BLaER1 treated with 17β-estradiol and CSF1 and Interleukin-3, amounts not matched to agents 10 nM and 100 nM (cell line): ENCODE data around the gene WNT11.

ENCODE experiments used
- H3K27ac ChIP-seq, 11 experiments: shearing (Covaris generic); formaldehyde crosslinking; 2 replicates each; pipeline ENCODE4 v1.8.1; 2022
- H3K27me3 ChIP-seq, 11 experiments: shearing (Covaris generic); formaldehyde crosslinking; 2 replicates each; pipeline ENCODE4 v1.8.1; 2022
- H3K36me3 ChIP-seq, 11 experiments: shearing (Covaris generic); formaldehyde crosslinking; 2 replicates each; pipeline ENCODE4 v1.8.1; 2022
- H3K4me1 ChIP-seq, 10 experiments: shearing (Covaris generic); formaldehyde crosslinking; 2 replicates each; pipeline ENCODE4 v1.8.1; 2022
- H3K4me2 ChIP-seq, 11 experiments: shearing (Covaris generic); formaldehyde crosslinking; 2 replicates each; pipeline ENCODE4 v1.8.1; 2022
- H3K4me3 ChIP-seq, 10 experiments: shearing (Covaris generic); formaldehyde crosslinking; 2 replicates each; pipeline ENCODE4 v1.8.1; 2022
- H3K9ac ChIP-seq, 11 experiments: shearing (Covaris generic); formaldehyde crosslinking; 2 replicates each; pipeline ENCODE4 v1.8.1; 2022
- H3K9me3 ChIP-seq, 11 experiments: shearing (Covaris generic); formaldehyde crosslinking; replicated peaks in 1 of 11; 2 replicates each; pipeline ENCODE4 v1.8.1; 2022
- H4K20me1 ChIP-seq, 11 experiments: shearing (Covaris generic); formaldehyde crosslinking; 2 replicates each; pipeline ENCODE4 v1.8.1; 2022
- Cebpa-rat ChIP-seq, 11 experiments: shearing (Covaris generic); IDR thresholded peaks; 2 replicates each; pipeline ENCODE4 v1.8.1; 2022

WNT11 gene

GRCh38 chr11:76234416-76235232 lies 28.3 kb upstream of the WNT11 start:
- Histone ChIP-seq H3K4me3 (peak overlapping the region; percentile 68 to 87 (median 78)), H3K27me3 (peaks cover 0 to 15% (median 7%) of the 10 kb centered on the region in 11 experiments; a peak in 9 of 22 replicates), H4K20me1 (no peaks in the 10 kb centered on the region), H3K9ac (peak overlapping the region; percentile 73 to 87 (median 82)), H3K36me3 (no peaks in the 10 kb centered on the region), H3K9me3 (no peaks in the 10 kb centered on the region), H3K27ac (peak overlapping the region; percentile 69 to 94 (median 84); a peak in 21 of 22 replicates), H3K4me2 (peak overlapping the region; percentile 87 to 99 (median 97)), H3K4me1 (peaks cover 29 to 74% (median 67%) of the 10 kb centered on the region in 10 experiments)
- no peak for TF ChIP-seq Cebpa-rat (IDR thresholded peaks at IDR 0.05)

DNA sequence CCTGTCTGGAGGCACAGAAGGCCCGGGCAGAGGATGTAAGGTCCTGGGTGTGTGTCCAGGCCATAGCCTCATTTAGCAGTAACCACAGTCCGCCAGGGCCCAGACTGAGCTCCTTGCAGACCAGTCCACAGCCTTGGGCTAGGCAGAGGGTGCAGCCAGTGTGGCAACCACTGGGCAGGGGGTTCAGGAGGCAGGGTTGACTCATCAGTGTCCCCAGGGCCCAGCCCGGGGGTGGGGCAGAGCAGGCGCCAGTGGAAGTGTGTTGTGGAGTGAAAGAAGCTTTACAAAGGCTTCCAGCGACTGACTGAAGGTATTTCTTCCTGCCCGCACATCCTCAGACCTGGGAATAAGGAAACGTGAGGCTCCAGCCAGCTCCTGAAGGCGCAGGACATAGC lies 27.7 kb upstream of the WNT11 start:
- peak overlapping the region; percentile 68 to 87 (median 78); a peak in 19 of 20 replicates for H3K4me3 ChIP-seq
- TF ChIP-seq Cebpa-rat (IDR thresholded peaks at IDR 0.05), result no peak
- H4K20me1 ChIP-seq, result no peaks in the 10 kb centered on the region
- peak overlapping the region; percentile 87 to 99 (median 97) for H3K4me2 ChIP-seq
- H3K27ac ChIP-seq, result peak overlapping the region; percentile 69 to 94 (median 84); a peak in 21 of 22 replicates
- peak overlapping the region; percentile 73 to 87 (median 82); a peak in 21 of 22 replicates for H3K9ac ChIP-seq
- H3K27me3 ChIP-seq, result peaks cover 0 to 15% (median 7%) of the 10 kb centered on the region in 11 experiments; a peak in 9 of 22 replicates
- peaks cover 29 to 74% (median 67%) of the 10 kb centered on the region in 10 experiments for H3K4me1 ChIP-seq
- no peaks in the 10 kb centered on the region for H3K9me3 ChIP-seq
- no peaks in the 10 kb centered on the region for H3K36me3 ChIP-seq

- Histone ChIP-seq H3K27me3 (peaks cover 0 to 15% (median 7%) of the 10 kb centered on the region in 11 experiments; a peak in 9 of 22 replicates), H3K4me1 (peaks cover 29 to 76% (median 67%) of the 10 kb centered on the region in 10 experiments), H4K20me1 (no peaks in the 10 kb centered on the region), H3K4me3 (peak overlapping the region in 6 of 10 experiments; percentile 69 to 84 (median 76); a peak in 8 of 20 replicates), H3K9me3 (no peaks in the 10 kb centered on the region), H3K27ac (peak overlapping the region; percentile 0 to 94 (median 84); a peak in 19 of 22 replicates), H3K36me3 (no peaks in the 10 kb centered on the region), H3K4me2 (peak overlapping the region; percentile 87 to 99 (median 97)), H3K9ac (peak overlapping the region in 9 of 11 experiments; percentile 73 to 87 (median 83); a peak in 13 of 22 replicates)
- no peak for TF ChIP-seq Cebpa-rat (IDR thresholded peaks at IDR 0.05)
These were observed 27.1 kb upstream of the WNT11 start for GRCh38 chr11:76233196-76233921.

GRCh38 chr11:76232026-76232665 lies 25.8 kb upstream of the WNT11 start:
- peaks cover 0 to 15% (median 7%) of the 10 kb centered on the region in 11 experiments; a peak in 9 of 22 replicates for H3K27me3 ChIP-seq
- peak overlapping the region in 1 of 10 experiments; percentile 4; a peak in 1 of 20 replicates for H3K4me3 ChIP-seq
- H3K9me3 ChIP-seq, result no peaks in the 10 kb centered on the region
- no peak overlapping the region for H3K27ac ChIP-seq
- TF ChIP-seq Cebpa-rat (IDR thresholded peaks at IDR 0.05), result no peak
- H3K4me2 ChIP-seq, result peak overlapping the region; percentile 26 to 99 (median 97); a peak in 21 of 22 replicates
- peak overlapping the region in 5 of 11 experiments; percentile 11 to 41 (median 26); a peak in 5 of 22 replicates for H3K9ac ChIP-seq
- H4K20me1 ChIP-seq, result no peaks in the 10 kb centered on the region
- no peaks in the 10 kb centered on the region for H3K36me3 ChIP-seq
- peaks cover 34 to 72% (median 59%) of the 10 kb centered on the region in 10 experiments for H3K4me1 ChIP-seq

DNA sequence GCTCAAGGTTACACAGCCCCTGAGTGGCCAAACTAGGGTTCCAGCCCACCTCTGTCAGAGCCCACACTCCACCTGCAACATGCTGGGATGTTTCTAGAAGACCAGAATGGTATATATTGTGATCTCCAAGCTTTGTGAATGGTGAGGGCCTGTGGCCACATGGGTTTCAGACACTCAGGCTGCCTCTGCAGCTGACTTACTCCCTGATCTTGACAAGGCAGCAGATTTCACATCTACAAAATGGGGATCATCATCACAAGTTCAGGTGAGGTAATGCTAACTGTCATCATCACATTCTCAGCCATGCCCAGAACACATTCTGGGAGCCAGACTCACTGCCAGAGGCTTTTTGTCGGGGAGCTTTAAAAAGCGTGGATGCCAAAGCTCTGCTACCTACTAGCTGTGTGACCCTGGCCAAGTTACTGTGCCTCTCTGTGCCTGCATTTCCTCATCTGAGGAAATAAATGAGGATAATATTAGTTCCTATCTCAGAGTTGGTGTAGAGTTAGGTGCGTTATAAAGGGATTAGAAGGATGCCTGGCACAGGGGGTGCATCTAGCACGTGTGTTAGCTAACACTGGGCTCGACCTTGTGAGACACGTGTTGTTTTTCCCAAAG lies 24.9 kb upstream of the WNT11 start:
- no peaks in the 10 kb centered on the region for H4K20me1 ChIP-seq
- H3K9ac ChIP-seq, result no peak overlapping the region; a peak in 1 of 22 replicates
- H3K4me2 ChIP-seq, result peak overlapping the region in 9 of 11 experiments; percentile 87 to 99 (median 97); a peak in 18 of 22 replicates
- H3K4me1 ChIP-seq, result peaks cover 34 to 64% (median 53%) of the 10 kb centered on the region in 10 experiments
- H3K27ac ChIP-seq, result no peak overlapping the region
- no peaks in the 10 kb centered on the region for H3K9me3 ChIP-seq
- TF ChIP-seq Cebpa-rat (IDR thresholded peaks at IDR 0.05), result no peak
- H3K27me3 ChIP-seq, result peaks cover 0 to 15% (median 5%) of the 10 kb centered on the region in 11 experiments; a peak in 9 of 22 replicates
- H3K36me3 ChIP-seq, result no peaks in the 10 kb centered on the region
- no peak overlapping the region for H3K4me3 ChIP-seq

DNA sequence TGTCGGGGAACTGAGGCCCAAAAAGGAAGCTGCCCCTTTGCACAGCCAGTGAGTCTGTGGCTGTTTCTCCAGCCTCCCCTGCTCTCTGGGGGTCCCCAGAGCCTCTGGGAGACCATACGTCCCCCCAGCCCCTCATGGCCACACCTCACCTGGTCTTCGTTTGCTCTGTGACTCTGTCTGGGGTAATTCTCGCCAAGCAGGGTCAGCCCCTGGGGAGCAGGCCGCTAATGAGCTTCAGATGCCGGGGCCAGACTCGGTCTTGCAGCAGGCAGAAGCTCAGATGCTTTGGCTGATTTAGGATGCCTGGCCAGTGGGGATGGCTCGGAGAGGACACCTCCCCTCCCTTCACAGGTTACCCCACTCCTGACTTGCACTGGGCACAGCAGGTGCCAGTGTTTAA lies 24.1 kb upstream of the WNT11 start:
- Histone ChIP-seq H3K27me3 (peaks cover 0 to 15% (median 5%) of the 10 kb centered on the region in 11 experiments; a peak in 9 of 22 replicates), H4K20me1 (no peaks in the 10 kb centered on the region), H3K9ac (no peak overlapping the region; a peak in 1 of 22 replicates), H3K4me2 (peak overlapping the region in 9 of 11 experiments; percentile 3 to 99 (median 97); a peak in 15 of 22 replicates), H3K27ac (no peak overlapping the region), H3K36me3 (no peaks in the 10 kb centered on the region), H3K4me1 (peaks cover 34 to 64% (median 53%) of the 10 kb centered on the region in 10 experiments), H3K9me3 (no peaks in the 10 kb centered on the region), H3K4me3 (no peak overlapping the region)
- TF ChIP-seq Cebpa-rat (IDR thresholded peaks at IDR 0.05), result no peak

DNA sequence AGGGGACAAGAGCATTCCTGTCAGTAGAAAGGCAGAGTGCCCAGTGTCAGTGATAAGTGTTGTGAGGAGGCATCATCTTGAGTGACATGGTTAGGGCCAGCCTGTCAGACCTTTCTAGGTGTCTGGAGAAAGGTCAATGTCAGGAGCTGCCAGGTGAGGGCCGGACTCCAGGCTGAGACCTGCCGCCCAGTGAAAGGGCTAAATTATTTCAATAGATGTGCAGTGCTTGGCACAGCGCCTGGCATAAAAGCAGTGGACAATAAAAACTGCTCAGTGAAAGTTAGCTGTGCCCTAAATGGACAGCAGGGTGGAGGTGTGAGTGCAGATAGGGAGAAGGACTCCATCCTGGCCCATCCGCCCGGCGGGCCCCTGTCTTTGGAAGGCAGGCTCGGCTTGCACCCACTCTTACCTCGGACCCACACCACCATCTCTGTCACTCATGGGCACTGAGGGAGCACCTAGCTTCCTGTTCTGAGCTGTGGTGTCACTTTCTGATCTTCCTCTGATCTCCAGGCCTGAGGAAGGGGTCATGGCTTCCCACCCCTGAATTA lies 23.5 kb upstream of the WNT11 start:
- Histone ChIP-seq H3K4me1 (peaks cover 33 to 62% (median 51%) of the 10 kb centered on the region in 10 experiments), H3K9ac (no peak overlapping the region), H3K27me3 (peaks cover 0 to 15% (median 5%) of the 10 kb centered on the region in 11 experiments; a peak in 9 of 22 replicates), H3K4me3 (no peak overlapping the region), H3K36me3 (no peaks in the 10 kb centered on the region), H3K4me2 (peak overlapping the region in 8 of 11 experiments; percentile 35 to 99 (median 98); a peak in 13 of 22 replicates), H3K9me3 (no peaks in the 10 kb centered on the region), H4K20me1 (no peaks in the 10 kb centered on the region), H3K27ac (no peak overlapping the region)
- TF ChIP-seq Cebpa-rat (IDR thresholded peaks at IDR 0.05), result no peak

GRCh38 chr11:76228875-76229149 lies 22.5 kb upstream of the WNT11 start:
- H3K36me3 ChIP-seq, result no peaks in the 10 kb centered on the region
- TF ChIP-seq Cebpa-rat (IDR thresholded peaks at IDR 0.05), result no peak

More at GRCh38 chr11:76228875-76229149, 22.5 kb upstream of the WNT11 start:
- no peaks in the 10 kb centered on the region for H3K9me3 ChIP-seq
- peaks cover 0 to 15% (median 5%) of the 10 kb centered on the region in 11 experiments; a peak in 9 of 22 replicates for H3K27me3 ChIP-seq
- peaks cover 23 to 52% (median 42%) of the 10 kb centered on the region in 10 experiments for H3K4me1 ChIP-seq
- no peak overlapping the region for H3K9ac ChIP-seq
- H3K4me3 ChIP-seq, result no peak overlapping the region
- H4K20me1 ChIP-seq, result no peaks in the 10 kb centered on the region
- H3K27ac ChIP-seq, result no peak overlapping the region
- H3K4me2 ChIP-seq, result no peak overlapping the region
